ENCODE data around the gene PCDHB9.
A peak's percentile ranks its signal among the peaks of the same experiment; 100 is the strongest.
"Not testable (repeated sequence)": the region's sequence is repeated elsewhere in the genome, so short reads cannot be mapped to it uniquely, and the experiment has no call there.

PCDHB9 gene

DNA sequence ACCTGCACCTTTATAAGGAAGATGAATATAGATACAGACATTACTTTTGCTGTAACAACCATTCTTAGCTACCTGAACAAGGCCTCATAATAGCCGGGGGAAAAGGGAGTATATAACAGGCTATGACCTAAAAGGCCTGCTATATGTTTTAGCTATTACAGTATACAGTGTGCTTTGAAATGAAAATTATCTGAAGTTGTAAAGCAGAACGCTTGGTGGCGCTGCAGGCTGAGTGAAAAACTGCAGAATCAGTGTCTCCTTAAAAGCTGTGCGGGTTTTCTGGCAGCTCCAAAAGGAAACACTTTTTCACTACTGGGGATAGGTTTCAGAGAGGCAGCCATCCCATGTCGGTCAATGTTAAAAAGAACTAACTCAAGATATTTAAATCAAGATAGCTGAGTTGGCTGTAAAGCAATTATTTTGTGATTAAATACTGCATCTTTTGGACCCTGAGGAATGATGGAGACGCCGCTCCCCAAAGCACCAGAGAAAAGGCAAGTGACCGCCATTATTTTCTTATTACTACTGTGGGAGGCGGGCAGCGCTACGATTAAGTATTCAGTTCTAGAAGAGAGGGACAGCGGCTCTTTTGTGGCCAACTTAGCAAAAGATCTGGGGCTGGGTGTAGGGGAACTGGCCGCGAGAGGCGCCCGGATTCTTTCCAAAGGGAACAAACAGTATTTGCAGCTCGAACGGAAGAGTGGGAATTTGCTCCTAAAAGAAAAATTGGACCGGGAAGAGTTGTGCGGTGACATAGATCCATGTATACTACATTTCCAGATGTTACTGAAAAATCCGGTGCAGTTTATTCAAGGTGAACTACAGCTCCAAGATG, 31.2 kb upstream of the PCDHB9 start:
- Histone ChIP-seq H3K9me3 (ENCODE audit: insufficient read depth, low read length) (peaks cover 6% of the 10 kb centered on the region; the same call in 1 of the 2 replicates), H3K9ac (ENCODE audit: insufficient read length, low read depth) (no peak overlapping the region), H3K27me3 (ENCODE audit: insufficient read depth, insufficient read length) (no peaks in the 10 kb centered on the region), H3K36me3 (ENCODE audit: insufficient read depth, insufficient read length, low read length) (no peaks in the 10 kb centered on the region), H3K4me1 (ENCODE audit: insufficient read depth, insufficient read length) (no peaks in the 10 kb centered on the region), H3K4me3 (ENCODE audit: insufficient read length, low read depth) (no peak overlapping the region)
- TF ChIP-seq SUZ12 (IDR thresholded peaks at IDR 0.05; ENCODE audit: extremely low read depth, insufficient read depth, insufficient read length) (no peak), ZNF274 (IDR thresholded peaks at IDR 0.05; ENCODE audit: low read depth, low read length) (no peak), YY1 (IDR thresholded peaks at IDR 0.05; ENCODE audit: insufficient read depth, insufficient read length) (no peak)
- peak; percentile 5 for DNase-seq (ENCODE audit: low read depth, low spot score)

GRCh38 chr5:141157356-141157755, 29.6 kb upstream of the PCDHB9 start:
- H3K9ac ChIP-seq (ENCODE audit: insufficient read length, low read depth); H3K9me3 ChIP-seq (ENCODE audit: insufficient read depth, low read length); DNase-seq (ENCODE audit: low read depth, low spot score); H3K4me1 ChIP-seq (ENCODE audit: insufficient read depth, insufficient read length); H3K4me3 ChIP-seq (ENCODE audit: insufficient read length, low read depth); H3K36me3 ChIP-seq (ENCODE audit: insufficient read depth, insufficient read length, low read length); H3K27me3 ChIP-seq (ENCODE audit: insufficient read depth, insufficient read length): not testable (repeated sequence)

GRCh38 chr5:141157901-141158300, 29.1 kb upstream of the PCDHB9 start:
- H3K9ac ChIP-seq (ENCODE audit: insufficient read length, low read depth); H3K27me3 ChIP-seq (ENCODE audit: insufficient read depth, insufficient read length); H3K36me3 ChIP-seq (ENCODE audit: insufficient read depth, insufficient read length, low read length); H3K4me3 ChIP-seq (ENCODE audit: insufficient read length, low read depth); DNase-seq (ENCODE audit: low read depth, low spot score); H3K4me1 ChIP-seq (ENCODE audit: insufficient read depth, insufficient read length); H3K9me3 ChIP-seq (ENCODE audit: insufficient read depth, low read length): not testable (repeated sequence)

DNA sequence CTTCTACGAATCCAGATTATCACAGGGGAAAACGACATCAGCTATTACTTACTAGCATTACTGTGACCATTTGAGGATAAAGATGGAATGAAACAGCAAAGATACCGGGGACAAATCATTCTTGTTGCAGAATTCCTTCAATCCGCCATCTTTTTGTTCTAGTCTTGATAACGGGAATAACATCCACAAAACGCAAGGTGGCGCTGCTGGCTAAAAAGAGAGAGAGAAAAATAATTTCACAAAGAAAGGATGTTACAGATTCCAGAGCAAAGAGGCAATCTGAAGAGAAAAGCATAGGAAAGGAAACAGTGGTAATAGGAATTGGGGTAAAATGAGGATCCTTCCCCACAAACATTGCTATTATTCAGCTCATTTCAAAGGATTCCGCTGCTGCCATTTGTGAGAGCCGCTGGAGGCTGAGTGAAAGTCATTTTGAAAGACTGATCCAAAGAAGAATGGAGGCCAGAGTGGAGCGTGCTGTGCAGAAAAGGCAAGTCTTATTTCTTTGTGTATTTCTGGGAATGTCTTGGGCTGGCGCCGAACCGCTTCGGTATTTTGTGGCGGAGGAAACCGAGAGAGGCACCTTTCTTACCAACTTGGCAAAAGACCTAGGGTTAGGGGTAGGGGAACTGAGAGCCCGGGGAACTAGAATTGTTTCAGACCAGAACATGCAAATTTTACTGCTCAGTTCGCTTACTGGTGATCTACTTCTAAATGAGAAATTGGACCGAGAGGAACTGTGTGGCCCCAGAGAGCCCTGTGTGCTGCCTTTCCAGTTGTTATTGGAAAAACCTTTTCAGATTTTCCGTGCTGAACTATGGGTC, 14.4 kb upstream of the PCDHB9 start, which contains the start of gene PCDHB7:
Gene PCDHB7, plus strand, starts transcription at position 264 of the 824 bp plus-strand sequence. Its CDS starts 192 bp downstream, at position 456.
- Histone ChIP-seq H3K4me3 (ENCODE audit: insufficient read length, low read depth) (no peak within 1 kb of the TSS), H3K9me3 (ENCODE audit: insufficient read depth, low read length) (no peaks in the 10 kb centered on the region), H3K9ac (ENCODE audit: insufficient read length, low read depth) (no peak within 1 kb of the TSS), H3K4me1 (ENCODE audit: insufficient read depth, insufficient read length) (no peaks in the 10 kb centered on the region), H3K27me3 (ENCODE audit: insufficient read depth, insufficient read length) (no peaks in the 10 kb centered on the region), H3K36me3 (ENCODE audit: insufficient read depth, insufficient read length, low read length) (no peaks in the 10 kb centered on the region)
- DNase-seq (ENCODE audit: low read depth, low spot score) = peak; percentile 3
- TF ChIP-seq SUZ12 (IDR thresholded peaks at IDR 0.05; ENCODE audit: extremely low read depth, insufficient read depth, insufficient read length) (no peak), ZNF274 (IDR thresholded peaks at IDR 0.05; ENCODE audit: low read depth, low read length) (no peak), YY1 (IDR thresholded peaks at IDR 0.05; ENCODE audit: insufficient read depth, insufficient read length) (no peak)

DNA sequence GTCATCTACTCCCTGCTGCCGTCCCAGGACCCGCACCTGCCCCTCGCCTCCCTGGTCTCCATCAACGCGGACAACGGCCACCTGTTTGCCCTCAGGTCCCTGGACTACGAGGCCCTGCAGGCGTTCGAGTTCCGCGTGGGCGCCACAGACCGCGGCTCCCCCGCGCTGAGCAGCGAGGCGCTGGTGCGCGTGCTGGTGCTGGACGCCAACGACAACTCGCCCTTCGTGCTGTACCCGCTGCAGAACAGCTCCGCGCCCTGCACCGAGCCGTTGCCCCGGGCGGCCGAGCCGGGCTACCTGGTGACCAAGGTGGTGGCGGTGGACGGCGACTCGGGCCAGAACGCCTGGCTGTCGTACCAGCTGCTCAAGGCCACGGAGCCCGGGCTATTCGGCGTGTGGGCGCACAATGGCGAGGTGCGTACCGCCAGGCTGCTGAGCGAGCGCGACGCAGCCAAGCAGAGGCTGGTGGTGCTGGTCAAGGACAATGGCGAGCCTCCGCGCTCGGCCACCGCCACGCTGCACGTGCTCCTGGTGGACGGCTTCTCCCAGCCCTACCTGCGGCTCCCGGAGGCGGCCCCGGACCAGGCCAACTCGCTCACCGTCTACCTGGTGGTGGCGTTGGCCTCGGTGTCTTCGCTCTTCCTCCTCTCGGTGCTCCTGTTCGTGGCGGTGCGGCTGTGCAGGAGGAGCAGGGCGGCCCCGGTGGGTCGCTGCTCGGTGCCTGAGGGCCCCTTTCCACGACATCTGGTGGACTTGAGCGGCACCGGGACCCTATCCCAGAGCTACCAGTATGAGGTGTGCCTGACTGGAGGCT, 12.5 kb upstream of the PCDHB9 start:
- not testable (repeated sequence) for H3K36me3 ChIP-seq (ENCODE audit: insufficient read depth, insufficient read length, low read length); H3K4me3 ChIP-seq (ENCODE audit: insufficient read length, low read depth); DNase-seq (ENCODE audit: low read depth, low spot score); H3K9ac ChIP-seq (ENCODE audit: insufficient read length, low read depth); H3K27me3 ChIP-seq (ENCODE audit: insufficient read depth, insufficient read length); H3K4me1 ChIP-seq (ENCODE audit: insufficient read depth, insufficient read length); H3K9me3 ChIP-seq (ENCODE audit: insufficient read depth, low read length)

GRCh38 chr5:141175933-141176332, 11.0 kb upstream of the PCDHB9 start:
- no peaks in the 10 kb centered on the region for H3K27me3 ChIP-seq (ENCODE audit: insufficient read depth, insufficient read length)
- H3K4me3 ChIP-seq (ENCODE audit: insufficient read length, low read depth) = no peak overlapping the region
- no peak for DNase-seq (ENCODE audit: low read depth, low spot score)
- H3K9me3 ChIP-seq (ENCODE audit: insufficient read depth, low read length) = no peaks in the 10 kb centered on the region
- H3K9ac ChIP-seq (ENCODE audit: insufficient read length, low read depth) = no peak overlapping the region
- no peaks in the 10 kb centered on the region for H3K4me1 ChIP-seq (ENCODE audit: insufficient read depth, insufficient read length)
- no peaks in the 10 kb centered on the region for H3K36me3 ChIP-seq (ENCODE audit: insufficient read depth, insufficient read length, low read length)
- TF ChIP-seq ZNF274 (IDR thresholded peaks at IDR 0.05; ENCODE audit: low read depth, low read length) (no peak), SUZ12 (IDR thresholded peaks at IDR 0.05; ENCODE audit: extremely low read depth, insufficient read depth, insufficient read length) (no peak), YY1 (IDR thresholded peaks at IDR 0.05; ENCODE audit: insufficient read depth, insufficient read length) (no peak)

- not testable (repeated sequence) for H3K4me3 ChIP-seq (ENCODE audit: insufficient read length, low read depth); H3K27me3 ChIP-seq (ENCODE audit: insufficient read depth, insufficient read length); DNase-seq (ENCODE audit: low read depth, low spot score)
These were observed 9.3 kb upstream of the PCDHB9 start, which contains the start of gene PCDHB8 for GRCh38 chr5:141177577-141178191. PCDHB8 (plus strand) TSS chr5:141177790; CDS start chr5:141178035, 245 bp downstream.

DNA sequence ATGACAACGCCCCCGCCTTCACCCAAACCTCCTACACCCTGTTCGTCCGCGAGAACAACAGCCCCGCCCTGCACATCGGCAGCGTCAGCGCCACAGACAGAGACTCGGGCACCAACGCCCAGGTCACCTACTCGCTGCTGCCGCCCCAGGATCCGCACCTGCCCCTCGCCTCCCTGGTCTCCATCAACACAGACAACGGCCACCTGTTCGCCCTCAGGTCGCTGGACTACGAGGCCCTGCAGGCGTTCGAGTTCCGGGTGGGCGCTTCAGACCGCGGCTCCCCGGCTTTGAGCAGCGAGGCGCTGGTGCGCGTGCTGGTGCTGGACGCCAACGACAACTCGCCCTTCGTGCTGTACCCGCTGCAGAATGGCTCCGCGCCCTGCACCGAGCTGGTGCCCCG, 7.6 kb upstream of the PCDHB9 start:
- not testable (repeated sequence) for H3K4me3 ChIP-seq (ENCODE audit: insufficient read length, low read depth); H3K9ac ChIP-seq (ENCODE audit: insufficient read length, low read depth); H3K36me3 ChIP-seq (ENCODE audit: insufficient read depth, insufficient read length, low read length); H3K4me1 ChIP-seq (ENCODE audit: insufficient read depth, insufficient read length); H3K9me3 ChIP-seq (ENCODE audit: insufficient read depth, low read length); H3K27me3 ChIP-seq (ENCODE audit: insufficient read depth, insufficient read length); DNase-seq (ENCODE audit: low read depth, low spot score)

More at GRCh38 chr5:141177577-141178191, 9.3 kb upstream of the PCDHB9 start, which contains the start of gene PCDHB8:
- H3K9ac ChIP-seq (ENCODE audit: insufficient read length, low read depth); H3K9me3 ChIP-seq (ENCODE audit: insufficient read depth, low read length); H3K36me3 ChIP-seq (ENCODE audit: insufficient read depth, insufficient read length, low read length); H3K4me1 ChIP-seq (ENCODE audit: insufficient read depth, insufficient read length): not testable (repeated sequence)

DNA sequence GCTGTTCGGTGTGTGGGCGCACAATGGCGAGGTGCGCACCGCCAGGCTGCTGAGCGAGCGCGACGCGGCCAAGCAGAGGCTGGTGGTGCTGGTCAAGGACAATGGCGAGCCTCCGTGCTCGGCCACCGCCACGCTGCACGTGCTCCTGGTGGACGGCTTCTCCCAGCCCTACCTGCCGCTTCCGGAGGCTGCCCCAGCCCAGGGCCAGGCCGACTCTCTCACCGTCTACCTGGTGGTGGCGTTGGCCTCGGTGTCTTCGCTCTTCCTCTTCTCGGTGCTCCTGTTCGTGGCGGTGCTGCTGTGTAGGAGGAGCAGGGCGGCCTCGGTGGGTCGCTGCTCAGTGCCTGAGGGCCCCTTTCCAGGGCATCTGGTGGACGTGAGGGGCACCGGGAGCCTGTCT, 7.1 kb upstream of the PCDHB9 start:
- not testable (repeated sequence) for H3K9ac ChIP-seq (ENCODE audit: insufficient read length, low read depth); H3K36me3 ChIP-seq (ENCODE audit: insufficient read depth, insufficient read length, low read length); H3K4me3 ChIP-seq (ENCODE audit: insufficient read length, low read depth); H3K9me3 ChIP-seq (ENCODE audit: insufficient read depth, low read length); DNase-seq (ENCODE audit: low read depth, low spot score); H3K4me1 ChIP-seq (ENCODE audit: insufficient read depth, insufficient read length); H3K27me3 ChIP-seq (ENCODE audit: insufficient read depth, insufficient read length)

All from NT2/D1 (cell line).